Neural cell (in vitro differentiated cells): ENCODE results near the gene KLHL11. TPM values are rescaled to one million over a fixed set of nuclear protein-coding genes. Genes with fewer than 3 reads are reported as not detected.

Experiments used
- H2AFZ ChIP-seq: fragments of 200-600, 300-800 bp; sonication (generic), shearing (Covaris generic); 2 replicates; pipeline ENCODE4 v1.6.0; 2014; ENCODE audit warnings: low read depth, mild to moderate bottlenecking, antibody characterized with exemption, low read length, moderate library complexity
- H3F3A ChIP-seq: fragments of 200-600 bp; shearing (Covaris generic); 2 replicates; pipeline ENCODE4 v1.6.1; 2016; ENCODE audit warnings: mild to moderate bottlenecking, moderate library complexity, mixed read lengths, antibody characterized with exemption, low read length; ENCODE audit not compliant: insufficient read depth, poor library complexity, severe bottlenecking
- H3K27ac ChIP-seq: fragments of 200-600, 300-800 bp; sonication (generic), shearing (Covaris generic); 2 replicates; pipeline ENCODE4 v1.5.1; 2014; ENCODE audit warnings: mild to moderate bottlenecking, low read length, moderate library complexity
- H3K27me3 ChIP-seq: fragments of 300-800, 200-600 bp; sonication (generic), shearing (Covaris generic); 2 replicates; pipeline ENCODE4 v1.6.0; 2014; ENCODE audit warnings: mild to moderate bottlenecking, low read depth, low read length, moderate library complexity; ENCODE audit not compliant: insufficient read depth
- H3K36me3 ChIP-seq: fragments of 300-800, 200-600 bp; sonication (generic), shearing (Covaris generic); 2 replicates; pipeline ENCODE4 v1.5.1; 2014; ENCODE audit warnings: mild to moderate bottlenecking, antibody characterized with exemption, low read length, moderate library complexity; ENCODE audit not compliant: insufficient read depth
- H3K4me2 ChIP-seq: fragments of 300-800, 200-600 bp; sonication (generic), shearing (Covaris generic); 2 replicates; pipeline ENCODE4 v1.6.0; 2014; ENCODE audit warnings: mild to moderate bottlenecking, low read length
- H3K4me3 ChIP-seq: fragments of 300-800, 200-600 bp; sonication (generic), shearing (Covaris generic); 2 replicates; pipeline ENCODE4 v1.5.1; 2014; ENCODE audit warnings: mild to moderate bottlenecking, low read length, moderate library complexity
- H3K79me2 ChIP-seq: fragments of 200-600 bp; shearing (Covaris generic); replicated peaks from 2 replicates; pipeline ENCODE4 v1.6.0; 2014; ENCODE audit warnings: mild to moderate bottlenecking, low read length, moderate library complexity; ENCODE audit not compliant: insufficient read depth
- H3K9ac ChIP-seq: fragments of 300-800, 200-600 bp; sonication (generic), shearing (Covaris generic); 2 replicates; pipeline ENCODE4 v1.6.1; 2016; ENCODE audit warnings: mild to moderate bottlenecking, low read length, mixed read lengths
- H3K9me2 ChIP-seq: fragments of 200-600 bp; shearing (Covaris generic); 2 replicates; pipeline ENCODE4 v1.6.1; 2016; ENCODE audit warnings: mild to moderate bottlenecking, low read length, mixed read lengths; ENCODE audit not compliant: insufficient read depth
- H3K9me3 ChIP-seq: fragments of 200-600, 300-800 bp; sonication (generic), shearing (Covaris generic); 2 replicates; pipeline ENCODE4 v1.6.1; 2016; ENCODE audit warnings: mild to moderate bottlenecking, mixed run types, low read length, moderate library complexity, mixed read lengths
- H4K20me1 ChIP-seq: fragments of 200-600 bp; shearing (Covaris generic); 2 replicates; pipeline ENCODE4 v1.6.1; 2016; ENCODE audit warnings: mild to moderate bottlenecking, mixed run types; ENCODE audit not compliant: insufficient read depth
- EP300 ChIP-seq: fragments of 450-650 bp; conservative IDR thresholded peaks from 2 replicates; pipeline ENCODE4 v1.6.1; 2014; ENCODE audit warnings: antibody characterized with exemption, mild to moderate bottlenecking, moderate library complexity; ENCODE audit not compliant: poor library complexity, severe bottlenecking
- EZH2 ChIP-seq: fragments of 200-600, 300-800 bp; shearing (Covaris generic), sonication (generic); IDR thresholded peaks from 2 replicates; pipeline ENCODE4 v1.6.1; 2014; ENCODE audit warnings: antibody characterized with exemption, low read length, borderline replicate concordance, mild to moderate bottlenecking; ENCODE audit not compliant: insufficient read depth, poor library complexity, severe bottlenecking
- MXI1 ChIP-seq: fragments of 450-650 bp; conservative IDR thresholded peaks from 2 replicates; pipeline ENCODE4 v1.6.1; 2014; ENCODE audit warnings: antibody characterized with exemption, mild to moderate bottlenecking; ENCODE audit not compliant: poor library complexity, severe bottlenecking
- POLR2AphosphoS5 ChIP-seq: IDR thresholded peaks from 2 replicates; pipeline ENCODE4 v1.6.1; 2012
- RAD21 ChIP-seq: fragments of 450-650 bp; conservative IDR thresholded peaks from 2 replicates; pipeline ENCODE4 v1.6.1; 2014; ENCODE audit warnings: antibody characterized with exemption, mild to moderate bottlenecking, moderate library complexity
- SMC3 ChIP-seq: fragments of 450-650 bp; conservative IDR thresholded peaks from 2 replicates; pipeline ENCODE4 v1.6.1; 2014; ENCODE audit warnings: antibody characterized with exemption, mild to moderate bottlenecking, moderate library complexity; ENCODE audit not compliant: poor library complexity
- TAF1 ChIP-seq: IDR thresholded peaks from 2 replicates; pipeline ENCODE4 v1.6.1; 2012; ENCODE audit warnings: low read depth
- polyA plus RNA-seq: library from polyadenylated mRNA; depleted of rRNA; stranded (reverse); fragments of >200 nt; gene quantifications from 2 replicates; pipeline ENCODE4 v1.2.3, GENCODE V29; 2014
- TF ChIP-seq, protein P1 (sequence below): fragments of 450-650 bp; IDR thresholded peaks from 2 replicates; pipeline ENCODE4 v1.5.1; 2014; ENCODE audit warnings: antibody characterized with exemption, mild to moderate bottlenecking, moderate library complexity; ENCODE audit not compliant: poor library complexity, severe bottlenecking
- TF ChIP-seq, protein P2 (sequence below): IDR thresholded peaks from 2 replicates; pipeline ENCODE4 v1.6.1; 2012; ENCODE audit warnings: borderline replicate concordance

Gene KLHL11
- polyA plus RNA-seq, 1 donor from 2014 or later: 30.3 TPM

DNA sequence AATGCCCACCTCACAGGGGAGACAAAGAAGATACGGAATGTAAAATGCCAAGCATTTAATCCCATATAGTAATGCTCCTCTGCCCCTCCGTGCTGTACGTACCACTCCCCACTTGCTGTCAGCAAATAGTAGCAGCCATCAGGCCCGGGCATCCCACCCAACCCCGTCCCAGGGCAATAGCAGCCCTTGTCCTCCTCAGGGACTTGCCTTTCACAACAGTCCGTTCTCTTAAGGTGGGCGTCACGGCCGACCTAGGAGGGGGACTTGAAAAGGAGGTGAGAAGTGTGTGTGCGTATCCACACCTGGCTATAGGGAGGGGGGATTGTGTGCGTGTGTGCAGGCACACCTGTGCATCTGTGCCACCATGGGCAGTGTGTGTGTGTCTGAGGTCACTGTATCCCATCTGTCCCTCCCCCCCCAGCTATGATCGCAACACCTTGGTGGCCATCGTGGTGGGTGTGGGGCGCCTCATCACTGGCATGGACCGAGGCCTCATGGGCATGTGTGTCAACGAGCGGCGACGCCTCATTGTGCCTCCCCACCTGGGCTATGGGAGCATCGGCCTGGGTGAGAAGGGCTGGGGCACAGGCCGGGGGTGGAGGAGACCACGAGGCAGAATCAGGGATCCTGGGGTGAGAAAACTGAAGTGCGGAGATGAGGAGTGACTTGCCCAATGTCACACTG lies 48.4 kb downstream of the KLHL11 start (continued):
- TF ChIP-seq, protein P1, sequence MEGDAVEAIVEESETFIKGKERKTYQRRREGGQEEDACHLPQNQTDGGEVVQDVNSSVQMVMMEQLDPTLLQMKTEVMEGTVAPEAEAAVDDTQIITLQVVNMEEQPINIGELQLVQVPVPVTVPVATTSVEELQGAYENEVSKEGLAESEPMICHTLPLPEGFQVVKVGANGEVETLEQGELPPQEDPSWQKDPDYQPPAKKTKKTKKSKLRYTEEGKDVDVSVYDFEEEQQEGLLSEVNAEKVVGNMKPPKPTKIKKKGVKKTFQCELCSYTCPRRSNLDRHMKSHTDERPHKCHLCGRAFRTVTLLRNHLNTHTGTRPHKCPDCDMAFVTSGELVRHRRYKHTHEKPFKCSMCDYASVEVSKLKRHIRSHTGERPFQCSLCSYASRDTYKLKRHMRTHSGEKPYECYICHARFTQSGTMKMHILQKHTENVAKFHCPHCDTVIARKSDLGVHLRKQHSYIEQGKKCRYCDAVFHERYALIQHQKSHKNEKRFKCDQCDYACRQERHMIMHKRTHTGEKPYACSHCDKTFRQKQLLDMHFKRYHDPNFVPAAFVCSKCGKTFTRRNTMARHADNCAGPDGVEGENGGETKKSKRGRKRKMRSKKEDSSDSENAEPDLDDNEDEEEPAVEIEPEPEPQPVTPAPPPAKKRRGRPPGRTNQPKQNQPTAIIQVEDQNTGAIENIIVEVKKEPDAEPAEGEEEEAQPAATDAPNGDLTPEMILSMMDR: no peak

DNA sequence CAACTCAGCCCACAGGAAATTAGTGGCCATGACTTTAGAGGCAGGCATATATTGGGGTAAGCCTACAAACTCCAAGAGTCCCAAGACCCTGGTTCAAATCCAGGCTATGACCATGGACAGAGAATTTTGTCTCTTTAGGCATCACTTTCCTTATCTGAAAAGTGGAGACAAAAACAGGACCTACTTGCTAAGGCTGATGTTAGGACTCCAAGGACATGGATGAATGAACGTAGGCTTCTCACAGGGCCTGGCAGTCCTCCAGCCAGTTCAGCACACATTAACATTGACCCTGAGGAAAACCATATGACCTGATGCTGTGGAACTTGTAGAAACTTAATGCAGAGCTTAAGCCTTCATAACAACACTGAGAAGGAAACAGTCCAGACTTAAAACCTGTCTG lies 51.0 kb downstream of the KLHL11 start:
- no peaks in the 10 kb centered on the region for H3K9me3 ChIP-seq
- H3K79me2 ChIP-seq: peaks cover 3% of the 10 kb centered on the region
- no peak overlapping the region for H3K27ac ChIP-seq
- no peaks in the 10 kb centered on the region for H3K27me3 ChIP-seq
- H3K4me3 ChIP-seq: no peak overlapping the region
- H4K20me1 ChIP-seq: no peaks in the 10 kb centered on the region
- no peaks in the 10 kb centered on the region for H3F3A ChIP-seq
- H3K36me3 ChIP-seq: no peaks in the 10 kb centered on the region
- H3K9me2 ChIP-seq: no peaks in the 10 kb centered on the region
- H3K9ac ChIP-seq: no peak overlapping the region
- no peak overlapping the region for H3K4me2 ChIP-seq
- no peak overlapping the region for H2AFZ ChIP-seq
- no peak for TF ChIP-seq MXI1
- TF ChIP-seq TAF1: no peak
- TF ChIP-seq SMC3: no peak
- TF ChIP-seq RAD21: no peak
- no peak for TF ChIP-seq EZH2
- TF ChIP-seq, protein P2, sequence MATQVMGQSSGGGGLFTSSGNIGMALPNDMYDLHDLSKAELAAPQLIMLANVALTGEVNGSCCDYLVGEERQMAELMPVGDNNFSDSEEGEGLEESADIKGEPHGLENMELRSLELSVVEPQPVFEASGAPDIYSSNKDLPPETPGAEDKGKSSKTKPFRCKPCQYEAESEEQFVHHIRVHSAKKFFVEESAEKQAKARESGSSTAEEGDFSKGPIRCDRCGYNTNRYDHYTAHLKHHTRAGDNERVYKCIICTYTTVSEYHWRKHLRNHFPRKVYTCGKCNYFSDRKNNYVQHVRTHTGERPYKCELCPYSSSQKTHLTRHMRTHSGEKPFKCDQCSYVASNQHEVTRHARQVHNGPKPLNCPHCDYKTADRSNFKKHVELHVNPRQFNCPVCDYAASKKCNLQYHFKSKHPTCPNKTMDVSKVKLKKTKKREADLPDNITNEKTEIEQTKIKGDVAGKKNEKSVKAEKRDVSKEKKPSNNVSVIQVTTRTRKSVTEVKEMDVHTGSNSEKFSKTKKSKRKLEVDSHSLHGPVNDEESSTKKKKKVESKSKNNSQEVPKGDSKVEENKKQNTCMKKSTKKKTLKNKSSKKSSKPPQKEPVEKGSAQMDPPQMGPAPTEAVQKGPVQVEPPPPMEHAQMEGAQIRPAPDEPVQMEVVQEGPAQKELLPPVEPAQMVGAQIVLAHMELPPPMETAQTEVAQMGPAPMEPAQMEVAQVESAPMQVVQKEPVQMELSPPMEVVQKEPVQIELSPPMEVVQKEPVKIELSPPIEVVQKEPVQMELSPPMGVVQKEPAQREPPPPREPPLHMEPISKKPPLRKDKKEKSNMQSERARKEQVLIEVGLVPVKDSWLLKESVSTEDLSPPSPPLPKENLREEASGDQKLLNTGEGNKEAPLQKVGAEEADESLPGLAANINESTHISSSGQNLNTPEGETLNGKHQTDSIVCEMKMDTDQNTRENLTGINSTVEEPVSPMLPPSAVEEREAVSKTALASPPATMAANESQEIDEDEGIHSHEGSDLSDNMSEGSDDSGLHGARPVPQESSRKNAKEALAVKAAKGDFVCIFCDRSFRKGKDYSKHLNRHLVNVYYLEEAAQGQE: no peak
- TF ChIP-seq, protein P1: no peak
- no peak for TF ChIP-seq POLR2AphosphoS5
- no peak for TF ChIP-seq EP300
